ENCODE measurements around the gene HIVEP3.
A peak's percentile ranks its signal among the peaks of the same experiment; 100 is the strongest.

HIVEP3 gene

DNA sequence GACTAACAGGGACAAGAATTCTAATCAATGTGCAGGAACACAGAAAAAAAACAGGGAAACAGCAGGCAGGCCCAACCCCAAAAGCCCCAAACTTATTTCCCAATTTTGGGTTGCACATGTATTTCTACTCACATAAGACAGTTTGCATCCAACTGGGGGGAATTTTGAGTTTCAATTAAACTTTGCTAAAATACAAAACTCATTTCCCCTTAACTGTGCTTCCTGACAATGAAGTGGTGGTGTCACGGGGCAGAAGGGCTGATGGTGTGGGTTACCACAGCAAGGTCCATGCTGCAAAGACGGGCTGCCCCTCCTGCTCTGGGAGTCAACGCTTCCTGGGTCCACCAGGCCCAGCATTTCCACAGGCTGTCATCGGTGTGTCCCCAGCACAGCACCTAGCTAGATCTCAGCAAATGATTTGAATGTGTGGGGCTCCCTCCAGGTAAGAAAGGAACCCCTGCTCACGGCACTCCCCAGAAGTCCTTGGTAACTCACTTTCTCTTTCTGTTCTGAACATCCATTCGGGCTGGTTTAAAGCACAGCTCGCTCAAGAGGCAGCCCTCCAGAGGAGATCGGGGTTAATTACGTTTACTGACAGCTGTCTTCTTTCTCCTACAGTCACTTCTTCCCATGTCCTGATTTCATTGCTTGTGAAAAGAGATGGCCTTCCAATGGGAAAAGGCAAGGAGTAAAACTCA, 27.4 kb downstream of the HIVEP3 start:
- DNase-seq: peak; percentile 71 to 77

- DNase-seq: no peak
These were observed 27.9 kb downstream of the HIVEP3 start for GRCh38 chr1:41890825-41891198.

DNA sequence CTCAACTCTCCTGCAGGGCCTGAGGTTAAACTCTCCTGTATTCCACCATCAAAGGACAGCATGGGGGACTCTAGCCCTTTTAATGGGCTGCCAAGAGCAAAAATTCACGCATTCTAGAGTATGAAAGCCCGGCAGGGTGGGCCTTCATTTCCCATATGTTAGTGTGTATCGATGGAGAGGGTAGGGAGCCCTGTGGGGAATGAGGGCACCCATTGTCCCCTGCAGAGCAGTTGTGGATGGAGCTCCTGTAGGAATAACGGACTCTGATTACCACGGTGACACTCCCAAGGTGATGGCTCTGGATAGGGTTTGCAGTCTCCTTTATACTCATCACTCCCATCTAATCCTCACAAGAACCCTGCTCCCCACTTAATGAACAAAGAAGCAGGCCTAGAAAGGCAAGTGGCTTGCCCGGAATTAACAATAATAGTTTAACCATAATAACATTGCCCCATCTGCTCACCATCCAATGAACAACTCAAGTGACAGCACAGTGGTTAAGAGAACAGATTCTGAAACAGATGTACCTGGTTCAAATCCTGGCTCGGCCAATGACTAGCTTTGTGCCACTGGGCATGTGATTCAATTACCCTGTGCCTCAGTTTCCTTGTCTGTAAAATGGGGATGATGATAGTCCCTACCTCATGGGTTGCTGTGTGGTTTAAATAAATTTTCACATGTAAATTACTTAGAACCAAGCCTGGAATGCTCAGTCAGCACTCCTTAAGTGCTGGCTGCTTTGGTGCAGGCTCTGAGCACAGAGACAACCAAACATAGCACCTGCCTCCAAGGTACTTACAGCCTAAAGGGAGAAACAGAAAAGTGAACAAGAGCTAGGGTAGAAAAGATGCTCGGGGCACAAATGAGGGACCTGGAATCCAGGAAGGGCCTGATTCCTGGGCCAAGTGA, 29.0 kb downstream of the HIVEP3 start:
- no peak for DNase-seq

- peak; percentile 13 to 14 for DNase-seq
These were observed 30.0 kb downstream of the HIVEP3 start for GRCh38 chr1:41888756-41889155.

GRCh38 chr1:41887365-41887764, 31.4 kb downstream of the HIVEP3 start:
- no peak for DNase-seq

DNA sequence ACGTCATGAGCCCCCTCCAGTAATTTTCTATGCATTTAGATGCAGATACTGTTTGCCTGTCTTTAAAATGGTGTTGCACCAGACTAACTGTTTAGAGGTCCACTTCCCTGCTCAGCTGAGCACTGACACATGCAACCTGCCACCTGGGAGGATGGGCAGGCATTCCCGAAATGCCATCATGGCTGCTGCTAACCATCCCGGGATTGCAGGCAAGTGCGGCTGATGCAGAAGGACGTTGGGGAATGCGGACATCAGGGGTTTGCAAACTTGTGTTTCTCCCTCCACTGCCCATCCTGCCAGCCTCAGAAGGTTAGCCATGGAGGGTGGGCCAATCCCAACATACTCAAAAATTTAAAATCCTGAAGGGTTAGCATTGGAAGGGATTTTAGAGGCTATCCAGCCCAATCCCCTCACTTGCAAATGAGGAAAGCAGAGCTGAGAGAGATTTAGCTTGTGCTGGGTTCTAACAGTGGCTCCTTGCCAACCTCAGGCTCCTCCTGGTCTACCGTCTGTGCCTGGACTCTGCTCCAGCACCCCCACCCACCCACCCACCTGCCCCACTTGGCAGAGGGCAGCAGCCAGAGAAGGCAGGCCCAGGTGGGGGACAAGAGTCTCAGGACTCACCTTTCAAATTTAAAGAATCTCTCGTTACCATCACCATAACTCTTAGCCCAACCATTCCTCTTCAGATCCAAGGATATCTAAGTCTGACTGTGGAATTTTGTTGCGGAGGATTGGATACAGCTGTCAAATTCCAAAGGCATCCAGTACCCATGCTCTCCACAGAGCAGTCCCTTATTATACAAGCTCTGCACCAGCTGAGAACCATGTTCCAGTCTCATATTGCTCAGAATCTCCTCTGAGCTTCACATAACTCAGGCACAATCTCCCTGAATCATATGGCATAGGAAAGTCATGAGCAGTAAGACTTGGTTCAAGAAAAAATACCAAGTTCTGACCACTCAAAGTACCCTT, 34.2 kb downstream of the HIVEP3 start:
- no peak for DNase-seq

- no peak for DNase-seq
These were observed 35.2 kb downstream of the HIVEP3 start for GRCh38 chr1:41883507-41883906.

GRCh38 chr1:41882486-41882885, 36.2 kb downstream of the HIVEP3 start:
- no peak for DNase-seq

DNA sequence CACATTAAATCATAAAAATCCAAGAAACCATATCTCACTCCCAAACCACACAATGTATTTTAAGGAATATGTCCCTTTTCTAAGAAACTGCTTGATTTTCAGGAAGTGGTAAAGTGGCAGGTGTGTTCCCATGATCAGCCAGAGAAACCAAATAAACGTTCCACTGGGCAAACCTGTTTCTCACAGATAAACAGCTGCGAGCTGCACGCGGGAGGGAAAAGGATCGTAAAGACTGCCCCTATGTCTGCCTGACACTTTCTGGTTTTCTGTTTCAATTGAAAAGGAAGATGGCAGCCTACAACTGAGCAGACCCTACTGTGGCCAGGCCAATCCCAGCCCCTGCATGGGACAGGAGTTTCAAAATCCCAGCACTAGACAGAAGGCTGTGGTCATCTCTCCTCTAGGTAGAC, 36.6 kb downstream of the HIVEP3 start:
- DNase-seq: no peak

DNA sequence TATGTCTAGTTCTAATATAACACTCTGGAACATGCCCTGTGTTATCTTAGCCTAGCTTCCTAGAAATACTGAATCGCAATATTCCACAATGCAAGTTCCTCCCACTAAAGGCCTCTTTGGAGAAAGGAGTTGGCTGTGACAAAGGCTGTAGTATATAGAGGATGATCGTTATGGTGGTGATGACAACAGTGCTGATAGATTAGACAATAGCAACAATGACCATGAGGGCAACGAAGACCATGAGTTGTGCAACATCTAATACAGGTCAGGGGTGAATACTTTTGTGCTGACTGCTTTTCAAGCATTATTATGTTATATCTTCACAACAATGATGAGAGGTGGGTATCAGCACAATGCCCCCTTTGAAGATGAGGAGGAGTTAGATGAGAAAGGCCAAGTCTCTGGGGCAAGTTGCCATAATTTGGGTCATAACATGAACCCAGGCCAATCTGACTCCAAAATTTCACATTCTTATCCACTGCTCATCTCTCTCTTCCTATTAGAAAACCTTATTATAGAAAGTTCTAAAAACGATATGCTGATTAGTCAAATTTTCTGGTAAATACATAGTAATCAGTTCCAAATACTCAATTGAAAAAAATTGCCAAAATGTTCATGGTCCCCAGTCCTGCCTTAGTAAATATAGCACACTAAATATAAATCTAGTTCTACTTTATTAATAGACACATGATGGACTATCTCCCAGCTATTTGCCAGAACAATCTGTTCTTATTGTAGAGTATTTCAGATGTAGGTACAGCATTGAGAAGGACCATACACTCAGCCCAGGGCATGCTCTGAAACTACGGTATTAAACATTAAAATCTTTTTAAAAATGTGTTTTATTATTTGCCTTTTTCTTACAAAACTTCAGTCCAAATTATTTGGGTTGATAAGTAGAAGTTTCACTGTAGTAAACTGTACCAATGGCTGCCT, 37.5 kb downstream of the HIVEP3 start:
- DNase-seq: no peak

- no peak for DNase-seq
These were observed 38.5 kb downstream of the HIVEP3 start for GRCh38 chr1:41880261-41880660.

DNA sequence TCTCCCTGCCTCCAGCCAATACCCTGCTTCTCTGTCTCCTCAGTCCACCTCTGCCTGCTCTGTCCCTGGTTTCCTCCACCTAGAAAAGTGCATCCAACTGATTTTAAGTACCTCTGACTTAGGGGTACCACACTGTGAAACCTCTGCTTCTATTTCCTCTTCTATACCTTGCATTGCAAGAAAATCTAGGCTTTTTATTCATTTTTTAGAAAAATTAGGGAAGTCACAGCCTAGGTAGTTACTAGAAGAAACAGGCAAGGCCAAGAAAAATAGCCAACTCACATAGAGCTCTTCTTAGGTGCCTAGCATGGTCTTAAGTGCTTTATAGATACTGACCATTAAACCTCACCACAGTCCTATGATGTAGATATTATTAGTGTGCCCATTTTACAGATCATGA, 39.1 kb downstream of the HIVEP3 start:
- DNase-seq: no peak

DNA sequence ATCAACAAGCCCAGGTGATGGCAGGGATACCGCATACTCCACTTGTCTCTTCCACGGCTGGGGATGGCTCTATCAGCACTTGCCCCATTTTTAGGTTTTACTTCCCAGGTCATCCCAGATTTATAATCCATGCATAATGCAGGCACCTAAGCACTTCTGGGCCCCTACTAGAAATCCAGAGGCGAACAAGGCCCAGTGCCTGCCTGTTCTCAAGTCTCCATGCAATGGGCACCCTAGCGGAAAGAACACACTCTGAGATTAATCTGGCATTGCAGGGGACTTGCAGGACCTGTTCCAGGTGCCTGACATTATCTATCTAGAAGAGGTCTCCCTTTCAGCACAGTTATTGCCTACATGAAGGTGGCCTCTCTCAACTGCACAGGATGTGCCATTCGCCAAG, 39.8 kb downstream of the HIVEP3 start:
- DNase-seq: no peak

- no peak for DNase-seq
These were observed 40.2 kb downstream of the HIVEP3 start for GRCh38 chr1:41878495-41878894.

GRCh38 chr1:41876576-41877445, 41.9 kb downstream of the HIVEP3 start:
- DNase-seq: no peak

DNA sequence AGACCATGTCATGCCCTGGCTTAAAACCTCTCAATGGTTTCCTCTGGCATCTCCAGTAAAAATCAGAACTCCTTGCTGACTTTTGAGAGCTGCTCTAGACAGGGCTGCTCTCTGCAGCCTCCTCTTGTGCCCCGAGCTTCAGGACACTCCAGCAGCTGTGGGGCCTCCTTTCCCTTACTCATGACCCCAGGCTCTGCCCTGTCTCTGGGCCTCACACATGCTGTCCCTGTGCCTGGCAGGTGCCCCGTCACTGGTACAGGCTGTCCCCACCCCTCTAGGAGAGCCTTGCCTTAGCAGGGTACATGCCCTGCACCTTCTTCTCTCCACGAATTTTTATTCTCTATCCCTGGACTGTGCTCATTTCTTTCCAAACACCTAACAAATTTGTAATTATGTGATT, 43.2 kb downstream of the HIVEP3 start:
- DNase-seq: no peak

GRCh38 chr1:41874903-41875411, 43.8 kb downstream of the HIVEP3 start:
- no peak for DNase-seq

DNA sequence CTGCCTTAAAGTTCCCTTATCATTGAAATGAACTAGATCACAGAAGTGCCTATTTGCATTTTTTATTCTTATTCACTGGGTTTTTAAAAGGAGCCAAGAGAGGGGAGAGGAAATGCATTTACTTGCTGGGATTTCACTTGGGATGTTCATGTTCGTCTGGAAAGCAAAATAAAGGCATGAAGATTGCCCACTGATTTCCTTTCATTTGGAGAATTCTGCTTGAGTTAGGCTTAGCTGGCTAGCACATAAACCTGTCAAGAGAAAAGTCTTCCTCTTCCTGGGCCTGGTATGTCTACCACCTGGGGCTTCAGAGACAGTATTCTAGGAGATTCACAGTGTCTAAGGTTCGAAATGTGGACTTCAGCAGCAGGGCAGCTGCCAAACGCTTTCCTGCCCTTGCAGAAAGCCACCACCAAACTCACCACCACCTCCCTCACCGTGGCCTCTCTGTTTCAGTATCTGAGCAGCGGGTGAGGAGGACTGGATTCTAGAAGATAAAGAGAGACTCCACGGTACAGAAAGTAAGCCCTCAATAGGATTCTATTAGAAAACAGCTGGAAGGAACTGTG, 44.5 kb downstream of the HIVEP3 start:
- DNase-seq: no peak

DNA sequence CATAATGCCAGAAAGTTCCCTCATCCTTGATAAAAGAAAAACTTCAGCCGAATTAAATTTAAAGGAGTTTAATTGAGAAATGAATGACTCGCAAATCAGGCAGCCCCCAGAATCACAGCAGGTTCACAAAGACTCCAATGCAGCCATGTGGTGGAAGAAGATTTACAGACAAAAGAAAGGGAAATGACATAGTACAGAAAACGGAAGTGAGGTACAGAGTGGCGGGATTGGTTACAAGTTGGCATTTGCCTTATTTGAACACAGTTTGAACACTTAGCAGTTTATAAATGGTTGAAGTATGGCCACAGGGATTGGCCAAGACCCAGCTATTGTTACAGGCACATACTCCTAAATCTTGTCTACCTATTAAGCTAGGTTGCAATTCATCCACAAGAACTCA, 46.6 kb downstream of the HIVEP3 start:
- no peak for DNase-seq

- no peak for DNase-seq
These were observed 48.6 kb downstream of the HIVEP3 start for GRCh38 chr1:41870076-41870562.
